Activated CD4-positive, alpha-beta T cell treated with anti-CD3 and anti-CD28 coated beads, Interleukin-2, amount 10 ng/mL, durations not matched to agents 24 days and 14 days (primary cell): Measurements from ENCODE around the gene MSRB2. TPM values are rescaled to one million over a fixed set of nuclear protein-coding genes. Genes with fewer than 3 reads are reported as not detected.
A peak's percentile ranks its signal among the peaks of the same experiment; 100 is the strongest.

Source experiments
- DNase-seq: peaks from one replicate; pipeline ENCODE4 v3.0.0; 2022
- H3K27ac Mint-ChIP-seq: one replicate; pipeline ENCODE4 v1.8.0; 2022; ENCODE audit warnings: mild to moderate bottlenecking, mixed read lengths
- H3K27me3 Mint-ChIP-seq: one replicate; pipeline ENCODE4 v1.8.0; 2022; ENCODE audit warnings: mixed read lengths
- H3K36me3 Mint-ChIP-seq: one replicate; pipeline ENCODE4 v1.8.0; 2022; ENCODE audit warnings: low read depth, mild to moderate bottlenecking, mixed read lengths
- H3K4me1 Mint-ChIP-seq: one replicate; pipeline ENCODE4 v1.8.0; 2021; ENCODE audit warnings: mixed read lengths
- H3K4me3 Mint-ChIP-seq: one replicate; pipeline ENCODE4 v1.8.0; 2022; ENCODE audit warnings: mild to moderate bottlenecking, moderate library complexity, mixed read lengths
- H3K9me3 Mint-ChIP-seq: one replicate; pipeline ENCODE4 v1.8.0; 2021; ENCODE audit warnings: mixed read lengths
- intact Hi-C: fragments of 100-400 bp; cut with micrococcal nuclease; formaldehyde crosslinking; loops from one replicate; pipeline ENCODE4 v1.15.1; 2023
- total RNA-seq: library from RNA; stranded (reverse); gene quantifications from 2 replicates; pipeline ENCODE4 v1.2.3, GENCODE V29; 2022

The MSRB2 gene
- total RNA-seq, 1 donor from 2014 or later: 3.9 TPM

GRCh38 chr10:23080262-23080661 is 15.1 kb upstream of the MSRB2 start:
- H3K27ac Mint-ChIP-seq: no peak overlapping the region
- DNase-seq: no peak
- H3K4me1 Mint-ChIP-seq: no peaks in the 10 kb centered on the region
- H3K4me3 Mint-ChIP-seq: no peak overlapping the region
- H3K9me3 Mint-ChIP-seq: no peaks in the 10 kb centered on the region
- H3K36me3 Mint-ChIP-seq: no peaks in the 10 kb centered on the region
- intact Hi-C loops: no loop called here
- peaks cover 41% of the 10 kb centered on the region for H3K27me3 Mint-ChIP-seq

GRCh38 chr10:23081221-23081750 is 14.1 kb upstream of the MSRB2 start:
- Mint-ChIP-seq H3K27me3 (peaks cover 43% of the 10 kb centered on the region), H3K4me1 (no peaks in the 10 kb centered on the region), H3K4me3 (no peak overlapping the region), H3K9me3 (no peaks in the 10 kb centered on the region), H3K36me3 (no peaks in the 10 kb centered on the region), H3K27ac (no peak overlapping the region)
- DNase-seq: no peak
- intact Hi-C loops: no loop called here

GRCh38 chr10:23081891-23082290 is 13.5 kb upstream of the MSRB2 start:
- Mint-ChIP-seq H3K27me3 (peaks cover 45% of the 10 kb centered on the region), H3K4me1 (no peaks in the 10 kb centered on the region), H3K27ac (no peak overlapping the region), H3K36me3 (no peaks in the 10 kb centered on the region), H3K9me3 (no peaks in the 10 kb centered on the region), H3K4me3 (no peak overlapping the region)
- intact Hi-C loops: no loop called here
- DNase-seq: no peak

GRCh38 chr10:23088609-23089008 is 6.8 kb upstream of the MSRB2 start:
- H3K27me3 Mint-ChIP-seq: peaks cover 34% of the 10 kb centered on the region
- intact Hi-C loops: no loop called here
- no peaks in the 10 kb centered on the region for H3K4me1 Mint-ChIP-seq
- H3K4me3 Mint-ChIP-seq: no peak overlapping the region
- no peaks in the 10 kb centered on the region for H3K36me3 Mint-ChIP-seq
- DNase-seq: no peak
- peaks cover 4% of the 10 kb centered on the region for H3K9me3 Mint-ChIP-seq
- H3K27ac Mint-ChIP-seq: no peak overlapping the region

GRCh38 chr10:23094786-23095403 is 484 bp upstream of the MSRB2 start:
- peaks cover 35% of the 10 kb centered on the region for H3K4me1 Mint-ChIP-seq
- H3K27ac Mint-ChIP-seq: peak overlapping the region; percentile 81
- H3K9me3 Mint-ChIP-seq: peaks cover 5% of the 10 kb centered on the region
- peak overlapping the region; percentile 89 for H3K4me3 Mint-ChIP-seq
- H3K27me3 Mint-ChIP-seq: peaks cover 20% of the 10 kb centered on the region
- intact Hi-C loops: loop anchor here (5.0 to 10.0 kb wide), 7 partner anchors 342 to 1920 kb away; partner anchors contain the start of genes ARHGAP21, DNAJC1, ENKUR and OTUD1
- peaks cover 1% of the 10 kb centered on the region for H3K36me3 Mint-ChIP-seq
- DNase-seq: no peak

GRCh38 chr10:23095966-23096801 is 805 bp downstream of the MSRB2 start:
- H3K27me3 Mint-ChIP-seq: peaks cover 17% of the 10 kb centered on the region
- H3K27ac Mint-ChIP-seq: peak overlapping the region; percentile 93
- H3K4me3 Mint-ChIP-seq: peak overlapping the region; percentile 89
- H3K36me3 Mint-ChIP-seq: peaks cover 9% of the 10 kb centered on the region
- peaks cover 47% of the 10 kb centered on the region for H3K4me1 Mint-ChIP-seq
- peaks cover 18% of the 10 kb centered on the region for H3K9me3 Mint-ChIP-seq
- peak; percentile 80 for DNase-seq
- intact Hi-C loops: loop anchor here (5.0 to 10.0 kb wide), 7 partner anchors 341 to 1919 kb away; partner anchors contain the start of genes ARHGAP21, DNAJC1, ENKUR and OTUD1

- peaks cover 21% of the 10 kb centered on the region for H3K9me3 Mint-ChIP-seq
These were observed 1.6 kb downstream of the MSRB2 start for GRCh38 chr10:23096802-23097549.

GRCh38 chr10:23099079-23099478 is 3.7 kb downstream of the MSRB2 start:
- no peak for DNase-seq
- Mint-ChIP-seq H3K9me3 (peaks cover 17% of the 10 kb centered on the region), H3K4me1 (peaks cover 49% of the 10 kb centered on the region), H3K36me3 (peaks cover 11% of the 10 kb centered on the region), H3K27me3 (peaks cover 5% of the 10 kb centered on the region), H3K27ac (no peak overlapping the region), H3K4me3 (no peak overlapping the region)
- intact Hi-C loops: loop anchor here (5.0 to 10.0 kb wide), 7 partner anchors 338 to 1916 kb away; partner anchors contain the start of genes ARHGAP21, DNAJC1, ENKUR and OTUD1

More at GRCh38 chr10:23096802-23097549, 1.6 kb downstream of the MSRB2 start:
- DNase-seq: peak; percentile 62
- H3K27ac Mint-ChIP-seq: peak overlapping the region; percentile 93
- intact Hi-C loops: loop anchor here (5.0 to 10.0 kb wide), 7 partner anchors 340 to 1918 kb away; partner anchors contain the start of genes ARHGAP21, DNAJC1, ENKUR and OTUD1
- peak overlapping the region; percentile 89 for H3K4me3 Mint-ChIP-seq
- peaks cover 14% of the 10 kb centered on the region for H3K27me3 Mint-ChIP-seq
- H3K36me3 Mint-ChIP-seq: peaks cover 11% of the 10 kb centered on the region
- H3K4me1 Mint-ChIP-seq: peaks cover 49% of the 10 kb centered on the region

GRCh38 chr10:23099816-23100215 is 4.4 kb downstream of the MSRB2 start:
- intact Hi-C loops: loop anchor here (5.0 to 10.0 kb wide), 7 partner anchors 337 to 1915 kb away; partner anchors contain the start of genes ARHGAP21, DNAJC1, ENKUR and OTUD1
- no peak for DNase-seq
- Mint-ChIP-seq H3K36me3 (peaks cover 13% of the 10 kb centered on the region), H3K4me1 (peaks cover 45% of the 10 kb centered on the region), H3K9me3 (peaks cover 17% of the 10 kb centered on the region), H3K27ac (peak overlapping the region; percentile 55), H3K27me3 (no peaks in the 10 kb centered on the region), H3K4me3 (no peak overlapping the region)

- peak overlapping the region; percentile 55 for H3K27ac Mint-ChIP-seq
- DNase-seq: no peak
- intact Hi-C loops: no loop called here
These were observed 5.1 kb downstream of the MSRB2 start for GRCh38 chr10:23100331-23101030.

GRCh38 chr10:23106331-23107072 is 11.1 kb downstream of the MSRB2 start:
- Mint-ChIP-seq H3K4me1 (no peaks in the 10 kb centered on the region), H3K27me3 (no peaks in the 10 kb centered on the region), H3K9me3 (no peaks in the 10 kb centered on the region), H3K4me3 (no peak overlapping the region), H3K36me3 (peaks cover 14% of the 10 kb centered on the region), H3K27ac (no peak overlapping the region)
- intact Hi-C loops: no loop called here
- DNase-seq: no peak

More at GRCh38 chr10:23100331-23101030, 5.1 kb downstream of the MSRB2 start:
- peaks cover 17% of the 10 kb centered on the region for H3K9me3 Mint-ChIP-seq
- no peaks in the 10 kb centered on the region for H3K27me3 Mint-ChIP-seq
- peaks cover 17% of the 10 kb centered on the region for H3K36me3 Mint-ChIP-seq
- no peak overlapping the region for H3K4me3 Mint-ChIP-seq
- peaks cover 41% of the 10 kb centered on the region for H3K4me1 Mint-ChIP-seq

GRCh38 chr10:23110722-23111516 is 15.5 kb downstream of the MSRB2 start:
- Mint-ChIP-seq H3K27me3 (no peaks in the 10 kb centered on the region), H3K27ac (no peak overlapping the region), H3K4me1 (no peaks in the 10 kb centered on the region), H3K4me3 (no peak overlapping the region), H3K9me3 (no peaks in the 10 kb centered on the region), H3K36me3 (peaks cover 9% of the 10 kb centered on the region)
- intact Hi-C loops: no loop called here
- DNase-seq: no peak
